NT2/D1 (cell line): ENCODE results near the gene TRAF1.

ENCODE experiments used
- DNase-seq: peaks from one replicate; pipeline ENCODE4 v3.0.0-alpha.2; 2011; ENCODE audit warnings: low read depth, low spot score
- H3K27me3 ChIP-seq: 2 replicates; pipeline ENCODE4 v1.6.0; 2011; ENCODE audit warnings: mild to moderate bottlenecking; ENCODE audit not compliant: insufficient read length, insufficient read depth
- H3K36me3 ChIP-seq: 2 replicates; pipeline ENCODE4 v1.6.1; 2011; ENCODE audit warnings: mild to moderate bottlenecking, low read length, mixed read lengths; ENCODE audit not compliant: insufficient read depth, insufficient read length
- H3K4me1 ChIP-seq: 2 replicates; pipeline ENCODE4 v1.5.1; 2011; ENCODE audit not compliant: insufficient read depth, insufficient read length
- H3K4me3 ChIP-seq: 2 replicates; pipeline ENCODE4 v1.5.1; 2011; ENCODE audit warnings: low read depth; ENCODE audit not compliant: insufficient read length
- H3K9ac ChIP-seq: 2 replicates; pipeline ENCODE4 v1.6.0; 2011; ENCODE audit warnings: low read depth; ENCODE audit not compliant: insufficient read length
- H3K9me3 ChIP-seq: 2 replicates; pipeline ENCODE4 v1.5.1; 2011; ENCODE audit warnings: mild to moderate bottlenecking, low read length; ENCODE audit not compliant: insufficient read depth
- SUZ12 ChIP-seq: IDR thresholded peaks from 2 replicates; pipeline ENCODE4 v1.6.1; 2011; ENCODE audit not compliant: insufficient read length, insufficient read depth; ENCODE audit errors: extremely low read depth
- YY1 ChIP-seq: IDR thresholded peaks from 2 replicates; pipeline ENCODE4 v1.6.1; 2011; ENCODE audit not compliant: insufficient read length, insufficient read depth
- ZNF274 ChIP-seq: IDR thresholded peaks from 2 replicates; pipeline ENCODE4 v1.6.1; 2011; ENCODE audit warnings: mild to moderate bottlenecking, low read depth, low read length

The TRAF1 gene

DNA sequence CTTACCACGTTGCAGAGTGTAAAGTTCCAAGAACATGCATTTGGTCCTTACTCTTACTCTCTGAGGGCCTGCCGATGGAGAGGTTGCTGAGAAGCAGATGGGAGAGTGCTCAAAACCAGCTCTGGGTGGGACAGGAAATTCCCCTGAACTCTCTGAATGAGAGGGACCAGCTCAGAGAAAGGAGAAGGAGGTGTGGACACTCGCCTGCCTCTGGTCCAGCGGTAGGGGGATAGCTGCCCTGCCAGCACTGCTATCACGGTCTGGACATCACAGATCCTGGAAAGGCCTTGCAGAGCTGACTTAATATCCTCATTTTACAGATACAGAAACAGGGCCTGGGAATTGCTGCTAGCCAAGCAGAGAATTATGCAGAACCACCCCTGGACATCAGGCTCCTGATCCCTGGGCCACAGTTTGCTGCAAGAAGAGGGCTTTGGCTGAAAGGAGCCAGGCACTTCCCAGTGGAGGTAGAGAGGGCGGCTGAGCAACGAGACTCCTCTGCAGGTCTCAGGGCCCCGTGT, 4.9 kb downstream of the TRAF1 start:
- Histone ChIP-seq H3K9me3 (no peaks in the 10 kb centered on the region), H3K36me3 (peaks cover 8% of the 10 kb centered on the region), H3K4me3 (no peak overlapping the region), H3K9ac (no peak overlapping the region), H3K4me1 (peaks cover 20% of the 10 kb centered on the region), H3K27me3 (no peaks in the 10 kb centered on the region)
- TF ChIP-seq SUZ12 = no peak
- no peak for DNase-seq

- no peak overlapping the region for H3K4me3 ChIP-seq
- TF ChIP-seq ZNF274 = no peak
- no peak for TF ChIP-seq SUZ12
- no peaks in the 10 kb centered on the region for H3K27me3 ChIP-seq
- H3K36me3 ChIP-seq = peaks cover 8% of the 10 kb centered on the region
- H3K9ac ChIP-seq = no peak overlapping the region
- DNase-seq = no peak
- H3K9me3 ChIP-seq = no peaks in the 10 kb centered on the region
- H3K4me1 ChIP-seq = peaks cover 16% of the 10 kb centered on the region
Observed at GRCh38 chr9:120920806-120921178, 5.8 kb downstream of the TRAF1 start.

- Histone ChIP-seq H3K4me3 (no peak overlapping the region), H3K9ac (peak overlapping the region; percentile 12), H3K27me3 (no peaks in the 10 kb centered on the region), H3K36me3 (peaks cover 8% of the 10 kb centered on the region), H3K4me1 (peaks cover 13% of the 10 kb centered on the region), H3K9me3 (no peaks in the 10 kb centered on the region)
- DNase-seq = no peak
- TF ChIP-seq YY1 (no peak), SUZ12 (no peak), ZNF274 (no peak)
Observed at GRCh38 chr9:120919843-120920805, 6.5 kb downstream of the TRAF1 start.

DNA sequence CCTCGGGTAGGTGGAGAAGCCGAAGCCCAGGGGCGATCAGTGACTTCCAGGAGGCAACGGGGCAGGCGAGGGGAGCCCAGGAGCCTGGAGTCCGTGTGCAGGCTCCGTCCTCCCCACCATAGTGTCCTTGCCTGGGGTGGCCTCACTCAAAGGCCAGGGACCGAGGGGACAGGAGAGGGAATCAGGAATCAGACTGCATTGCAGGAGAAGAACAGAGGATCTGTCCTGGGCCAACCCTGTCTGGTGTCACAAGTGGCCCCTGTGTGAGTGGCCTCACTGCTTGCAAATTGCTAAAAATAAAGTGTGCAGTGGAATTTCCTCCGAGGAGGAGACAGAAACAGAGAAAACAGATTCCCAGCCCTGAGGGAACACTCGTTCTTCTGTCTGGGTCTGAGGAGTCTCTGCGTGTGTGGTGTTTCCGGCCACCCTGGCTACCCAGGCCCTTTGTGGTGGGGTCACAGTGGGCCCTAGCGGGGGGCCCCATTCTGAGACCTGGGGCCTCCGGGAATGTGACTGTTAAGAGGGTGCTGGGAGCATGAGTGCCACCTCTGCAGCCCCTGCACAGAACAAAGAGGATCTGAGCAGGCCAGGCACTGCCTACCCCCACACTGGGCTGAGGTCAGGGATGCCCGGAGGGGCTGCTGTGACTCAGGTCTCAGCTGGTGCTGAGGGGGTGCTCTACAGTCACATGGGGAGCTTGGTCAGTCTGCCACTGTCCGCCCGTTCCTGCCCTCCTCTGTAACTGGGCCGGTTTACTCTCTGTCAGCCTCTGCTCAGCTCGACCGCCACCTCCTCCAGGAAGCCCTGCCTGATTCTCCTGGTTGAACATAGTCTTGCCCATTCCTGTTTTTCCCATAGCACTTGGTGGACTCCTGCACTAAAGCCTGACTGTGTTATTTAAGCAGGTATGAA, 7.4 kb downstream of the TRAF1 start:
- no peak overlapping the region for H3K9ac ChIP-seq
- DNase-seq = no peak
- H3K4me3 ChIP-seq = no peak overlapping the region
- peaks cover 13% of the 10 kb centered on the region for H3K4me1 ChIP-seq
- H3K27me3 ChIP-seq = no peaks in the 10 kb centered on the region
- H3K9me3 ChIP-seq = no peaks in the 10 kb centered on the region
- peaks cover 8% of the 10 kb centered on the region for H3K36me3 ChIP-seq
- TF ChIP-seq SUZ12 = no peak
- TF ChIP-seq ZNF274 = no peak
- no peak for TF ChIP-seq YY1

- no peak for DNase-seq
- no peak overlapping the region for H3K4me3 ChIP-seq
- H3K27me3 ChIP-seq = no peaks in the 10 kb centered on the region
- H3K9me3 ChIP-seq = no peaks in the 10 kb centered on the region
- peaks cover 7% of the 10 kb centered on the region for H3K36me3 ChIP-seq
- peaks cover 13% of the 10 kb centered on the region for H3K4me1 ChIP-seq
- H3K9ac ChIP-seq = no peak overlapping the region
- TF ChIP-seq YY1 (no peak), ZNF274 (no peak), SUZ12 (no peak)
Observed at GRCh38 chr9:120917929-120918762, 8.4 kb downstream of the TRAF1 start.

DNA sequence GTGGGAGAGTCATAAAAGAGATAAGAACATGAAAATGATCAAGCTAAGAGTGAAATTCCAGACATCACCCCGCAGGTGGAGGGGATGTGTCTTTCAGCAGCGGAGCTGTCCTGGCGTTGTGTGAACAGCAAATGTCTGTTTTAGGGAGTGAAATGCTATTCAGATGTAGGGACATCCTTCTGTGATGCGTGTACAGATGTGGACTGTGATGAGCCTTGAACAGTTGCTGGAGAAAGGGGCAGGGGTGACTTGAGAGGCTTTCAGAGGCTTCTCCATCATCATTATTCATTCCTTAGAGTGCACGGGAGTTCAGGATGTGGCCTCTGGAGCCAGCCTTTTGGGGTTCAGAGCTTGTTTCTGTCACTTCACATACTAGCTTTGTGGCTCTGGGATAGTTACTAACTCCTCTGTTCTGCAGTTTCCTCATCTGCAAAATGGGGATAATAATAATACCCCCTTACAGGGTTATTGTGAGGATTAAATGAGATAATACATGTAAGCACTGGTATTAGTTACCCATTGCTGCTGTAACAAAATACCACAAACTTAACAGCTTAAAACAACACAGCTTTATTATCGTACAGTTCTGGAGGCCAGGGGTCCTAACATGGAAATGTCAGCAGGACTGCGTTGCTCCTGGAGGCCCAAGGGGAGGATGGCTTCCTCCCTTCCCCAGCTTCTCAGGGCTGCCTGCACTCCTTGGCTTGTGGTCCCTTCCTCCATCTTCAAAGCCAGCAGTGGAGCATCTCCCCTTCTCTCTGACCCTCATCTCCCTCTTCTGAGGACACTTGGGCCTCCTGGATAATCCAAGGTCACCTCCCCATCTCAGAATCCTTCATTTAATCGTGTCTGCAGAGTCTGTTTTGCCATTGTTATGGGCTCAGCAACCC, 9.4 kb downstream of the TRAF1 start:
- no peak for DNase-seq
- Histone ChIP-seq H3K4me3 (no peak overlapping the region), H3K36me3 (peaks cover 12% of the 10 kb centered on the region), H3K27me3 (no peaks in the 10 kb centered on the region), H3K4me1 (peaks cover 13% of the 10 kb centered on the region), H3K9ac (no peak overlapping the region), H3K9me3 (no peaks in the 10 kb centered on the region)
- TF ChIP-seq ZNF274 = no peak
